Natural killer cell treated with Interleukin-12 subunit alpha and Interleukin-12 subunit beta and Interleukin-15 and Interleukin-18, amount 100 ng/mL, for 72 hours (primary cell): ENCODE results near the gene MTURN. TPM values are rescaled to one million over a fixed set of nuclear protein-coding genes. Genes with fewer than 3 reads are reported as not detected.
"Not testable (repeated sequence)": the region's sequence is repeated elsewhere in the genome, so short reads cannot be mapped to it uniquely, and the experiment has no call there.

Experiments used
- ATAC-seq, 2 donors: fragments of 150-1000 bp; cut with Tn5 transposase in 1 of 2; sonication (Bioruptor Pico), chemical (Tn5 transposase) in 1 of 2; 2 replicates each; pipeline ENCODE4 v1.10.0; 2021
- DNase-seq: peaks from one replicate; pipeline ENCODE4 v3.0.0; 2022; ENCODE audit warnings: low spot score
- H3K27ac Mint-ChIP-seq, 2 donors: 1 replicate in 1 of 2; 2 replicates in 1 of 2; pipeline ENCODE4 v1.8.0; 2022; ENCODE audit warnings: mixed read lengths in 2 of 2, mild to moderate bottlenecking in 1 of 2, moderate library complexity in 1 of 2
- H3K27me3 Mint-ChIP-seq, 2 donors: 1 replicate in 1 of 2; 2 replicates in 1 of 2; pipeline ENCODE4 v1.8.0; 2022; ENCODE audit warnings: mixed read lengths in 2 of 2
- H3K36me3 Mint-ChIP-seq: one replicate; pipeline ENCODE4 v1.8.0; 2022; ENCODE audit warnings: mixed read lengths
- H3K4me1 Mint-ChIP-seq, 2 donors: 1 replicate in 1 of 2; 2 replicates in 1 of 2; pipeline ENCODE4 v1.8.0; 2022; ENCODE audit warnings: low read depth in 2 of 2, mixed read lengths in 2 of 2, mild to moderate bottlenecking in 1 of 2
- H3K4me3 Mint-ChIP-seq: one replicate; pipeline ENCODE4 v1.8.0; 2022; ENCODE audit warnings: mixed read lengths
- H3K9me3 Mint-ChIP-seq: 2 replicates; pipeline ENCODE4 v1.8.0; 2022; ENCODE audit warnings: mixed read lengths
- total RNA-seq, 2 donors: library from RNA; stranded (reverse); gene quantifications; one replicate each; pipeline ENCODE4 v1.2.3, GENCODE V29; 2022

Gene MTURN
- total RNA-seq, 2 donors from 2014 or later = 3.6 to 10.2 TPM

- Mint-ChIP-seq H3K9me3 (peaks cover 6% of the 10 kb centered on the region), H3K36me3 (peaks cover 9% of the 10 kb centered on the region), H3K27ac (no peak overlapping the region), H3K4me3 (no peak overlapping the region), H3K27me3 (no peaks in the 10 kb centered on the region), H3K4me1 (peaks cover 9 to 12% of the 10 kb centered on the region in 2 donors)
- ATAC-seq (no peak), DNase-seq (no peak)
These were observed 49.1 kb downstream of the MTURN start for GRCh38 chr7:30183749-30184369.

GRCh38 chr7:30184791-30185487 lies 50.2 kb downstream of the MTURN start:
- no peak overlapping the region for H3K4me3 Mint-ChIP-seq
- no peaks in the 10 kb centered on the region for H3K27me3 Mint-ChIP-seq

GRCh38 chr7:30185496-30185895 lies 50.7 kb downstream of the MTURN start:
- Mint-ChIP-seq H3K9me3 (peaks cover 6% of the 10 kb centered on the region), H3K36me3 (peaks cover 9% of the 10 kb centered on the region), H3K4me3 (no peak overlapping the region), H3K27ac (no peak overlapping the region), H3K27me3 (no peaks in the 10 kb centered on the region), H3K4me1 (peaks cover 3 to 5% of the 10 kb centered on the region in 2 donors)
- no peak for DNase-seq
- no peak for ATAC-seq

More at GRCh38 chr7:30184791-30185487, 50.2 kb downstream of the MTURN start:
- Mint-ChIP-seq H3K4me1 (peaks cover 3 to 6% of the 10 kb centered on the region in 2 donors), H3K36me3 (peaks cover 9% of the 10 kb centered on the region), H3K27ac (no peak overlapping the region), H3K9me3 (peaks cover 6% of the 10 kb centered on the region)
- ATAC-seq (no peak), DNase-seq (no peak)

- peaks cover 9% of the 10 kb centered on the region for H3K36me3 Mint-ChIP-seq
- peaks cover 6% of the 10 kb centered on the region for H3K9me3 Mint-ChIP-seq
- DNase-seq (no peak), ATAC-seq (no peak)
- no peaks in the 10 kb centered on the region for H3K27me3 Mint-ChIP-seq
- H3K27ac Mint-ChIP-seq = no peak overlapping the region
- no peak overlapping the region for H3K4me3 Mint-ChIP-seq
- peaks cover 0 to 3% of the 10 kb centered on the region in 2 donors for H3K4me1 Mint-ChIP-seq
These were observed 51.9 kb downstream of the MTURN start for GRCh38 chr7:30186725-30187124.

- Mint-ChIP-seq H3K36me3 (peaks cover 9% of the 10 kb centered on the region), H3K27ac (no peak overlapping the region), H3K4me3 (no peak overlapping the region), H3K27me3 (no peaks in the 10 kb centered on the region), H3K4me1 (peaks cover 0 to 3% of the 10 kb centered on the region in 2 donors), H3K9me3 (peaks cover 6% of the 10 kb centered on the region)
- no peak for DNase-seq
- ATAC-seq = no peak
These were observed 52.7 kb downstream of the MTURN start for GRCh38 chr7:30187513-30187912.

GRCh38 chr7:30188381-30188780 lies 53.6 kb downstream of the MTURN start:
- not testable (repeated sequence) for H3K9me3 Mint-ChIP-seq, DNase-seq, H3K27me3 Mint-ChIP-seq, ATAC-seq, H3K4me1 Mint-ChIP-seq, H3K36me3 Mint-ChIP-seq, H3K4me3 Mint-ChIP-seq, H3K27ac Mint-ChIP-seq

- Mint-ChIP-seq H3K27ac (no peak overlapping the region), H3K4me3 (no peak overlapping the region), H3K9me3 (peaks cover 6% of the 10 kb centered on the region), H3K36me3 (peaks cover 9% of the 10 kb centered on the region), H3K4me1 (peaks cover 0 to 3% of the 10 kb centered on the region in 2 donors), H3K27me3 (no peaks in the 10 kb centered on the region)
- no peak for DNase-seq
- ATAC-seq = no peak
These were observed 54.0 kb downstream of the MTURN start for GRCh38 chr7:30188811-30189210.

GRCh38 chr7:30191809-30192208 lies 57.0 kb downstream of the MTURN start:
- DNase-seq (no peak), ATAC-seq (no peak)
- Mint-ChIP-seq H3K4me3 (no peak overlapping the region), H3K9me3 (peaks cover 13% of the 10 kb centered on the region), H3K4me1 (peaks cover 0 to 3% of the 10 kb centered on the region in 2 donors), H3K27ac (no peak overlapping the region), H3K27me3 (peaks cover 0 to under 1% of the 10 kb centered on the region in 2 donors), H3K36me3 (peaks cover 27% of the 10 kb centered on the region)

- Mint-ChIP-seq H3K36me3 (peaks cover 21% of the 10 kb centered on the region), H3K4me3 (no peak overlapping the region), H3K27ac (no peak overlapping the region), H3K4me1 (no peaks in the 10 kb centered on the region), H3K27me3 (peaks cover 0 to 4% of the 10 kb centered on the region in 2 donors), H3K9me3 (peaks cover 11% of the 10 kb centered on the region)
- no peak for DNase-seq
- ATAC-seq = no peak
These were observed 58.7 kb downstream of the MTURN start for GRCh38 chr7:30193336-30193943.

- Mint-ChIP-seq H3K4me1 (no peaks in the 10 kb centered on the region), H3K27me3 (peaks cover 0 to 4% of the 10 kb centered on the region in 2 donors), H3K4me3 (no peak overlapping the region), H3K27ac (no peak overlapping the region), H3K36me3 (peaks cover 21% of the 10 kb centered on the region), H3K9me3 (peaks cover 11% of the 10 kb centered on the region)
- DNase-seq = no peak
- ATAC-seq = no peak
These were observed 61.6 kb downstream of the MTURN start for GRCh38 chr7:30196408-30196807.

- no peak for DNase-seq
- Mint-ChIP-seq H3K4me3 (no peak overlapping the region), H3K9me3 (peaks cover 11% of the 10 kb centered on the region), H3K27ac (no peak overlapping the region), H3K27me3 (peaks cover 0 to 4% of the 10 kb centered on the region in 2 donors), H3K4me1 (peaks cover 0 to 2% of the 10 kb centered on the region in 2 donors), H3K36me3 (peaks cover 21% of the 10 kb centered on the region)
- ATAC-seq = no peak
These were observed 62.7 kb downstream of the MTURN start for GRCh38 chr7:30197438-30197837.

- Mint-ChIP-seq H3K4me1 (peaks cover 0 to 3% of the 10 kb centered on the region in 2 donors), H3K4me3 (no peak overlapping the region), H3K9me3 (peaks cover 11% of the 10 kb centered on the region), H3K27ac (no peak overlapping the region), H3K36me3 (peaks cover 21% of the 10 kb centered on the region), H3K27me3 (peaks cover 0 to 4% of the 10 kb centered on the region in 2 donors)
- ATAC-seq (no peak), DNase-seq (no peak)
These were observed 64.5 kb downstream of the MTURN start for GRCh38 chr7:30199271-30199670.

GRCh38 chr7:30200591-30200990 lies 65.8 kb downstream of the MTURN start:
- peaks cover 8% of the 10 kb centered on the region for H3K9me3 Mint-ChIP-seq
- H3K36me3 Mint-ChIP-seq = peaks cover 16% of the 10 kb centered on the region
- no peak for ATAC-seq

GRCh38 chr7:30201161-30201666 lies 66.4 kb downstream of the MTURN start:
- DNase-seq (no peak), ATAC-seq (no peak)
- Mint-ChIP-seq H3K36me3 (peaks cover 10% of the 10 kb centered on the region), H3K27ac (no peak overlapping the region), H3K4me3 (no peak overlapping the region), H3K4me1 (peaks cover 0 to 3% of the 10 kb centered on the region in 2 donors), H3K27me3 (peaks cover 0 to 4% of the 10 kb centered on the region in 2 donors), H3K9me3 (peaks cover 4% of the 10 kb centered on the region)

More at GRCh38 chr7:30200591-30200990, 65.8 kb downstream of the MTURN start:
- Mint-ChIP-seq H3K4me3 (no peak overlapping the region), H3K27me3 (peaks cover 0 to 4% of the 10 kb centered on the region in 2 donors), H3K4me1 (peaks cover 0 to 3% of the 10 kb centered on the region in 2 donors), H3K27ac (no peak overlapping the region)
- DNase-seq = no peak
